KMS-11 (cell line): ENCODE data around the gene NPSR1.

Experiments
- H2AFZ ChIP-seq: fragments of 200-600 bp; sonication (generic); 2 replicates; pipeline ENCODE4 v1.6.1; 2016; ENCODE audit warnings: antibody characterized with exemption, mixed run types, low read depth
- H3K27ac ChIP-seq: fragments of 200-600 bp; sonication (generic); 2 replicates; pipeline ENCODE4 v1.6.1; 2016; ENCODE audit warnings: mild to moderate bottlenecking, mixed run types
- H3K27me3 ChIP-seq: fragments of 200-600 bp; sonication (generic); 2 replicates; pipeline ENCODE4 v1.6.1; 2017; ENCODE audit warnings: mild to moderate bottlenecking, low read depth, mixed run types, moderate library complexity; ENCODE audit not compliant: insufficient read depth
- H3K36me3 ChIP-seq: fragments of 200-600 bp; sonication (generic); 2 replicates; pipeline ENCODE4 v1.6.1; 2017; ENCODE audit warnings: mild to moderate bottlenecking, mixed run types; ENCODE audit not compliant: insufficient read depth
- H3K4me1 ChIP-seq: fragments of 200-600 bp; sonication (generic); 2 replicates; pipeline ENCODE4 v1.6.1; 2016; ENCODE audit warnings: mild to moderate bottlenecking, low read depth, mixed run types; ENCODE audit not compliant: poor library complexity, severe bottlenecking
- H3K4me2 ChIP-seq: fragments of 200-600 bp; sonication (generic); 2 replicates; pipeline ENCODE4 v1.7.0; 2016; ENCODE audit warnings: mild to moderate bottlenecking, mixed run types
- H3K4me3 ChIP-seq: fragments of 200-600 bp; sonication (generic); IDR thresholded peaks from 2 replicates; pipeline ENCODE4 v1.6.1; 2017; ENCODE audit warnings: low read depth, low read length, mixed read lengths; ENCODE audit not compliant: insufficient read depth
- H3K79me2 ChIP-seq: fragments of 200-600 bp; sonication (generic); 2 replicates; pipeline ENCODE4 v1.6.1; 2016; ENCODE audit warnings: low read depth, mixed run types; ENCODE audit not compliant: insufficient read depth
- H3K9ac ChIP-seq: fragments of 200-600 bp; sonication (generic); 2 replicates; pipeline ENCODE4 v1.6.1; 2016; ENCODE audit warnings: mild to moderate bottlenecking, mixed run types
- H4K20me1 ChIP-seq: fragments of 200-600 bp; sonication (generic); 2 replicates; pipeline ENCODE4 v1.6.1; 2016; ENCODE audit warnings: mild to moderate bottlenecking, mixed run types; ENCODE audit not compliant: insufficient read depth
- CTCF ChIP-seq: fragments of 200-600 bp; sonication (generic); conservative IDR thresholded peaks from 2 replicates; pipeline ENCODE4 v1.6.1; 2017; ENCODE audit warnings: low read depth, mild to moderate bottlenecking, antibody characterized with exemption, low read length, moderate library complexity, mixed read lengths

Gene NPSR1

GRCh38 chr7:34831436-34831835, 173.4 kb downstream of the NPSR1 start:
- H3K36me3 ChIP-seq: no peaks in the 10 kb centered on the region
- H3K4me1 ChIP-seq: no peaks in the 10 kb centered on the region
- no peak overlapping the region for H3K4me2 ChIP-seq
- H2AFZ ChIP-seq: no peak overlapping the region
- no peaks in the 10 kb centered on the region for H4K20me1 ChIP-seq
- no peaks in the 10 kb centered on the region for H3K27me3 ChIP-seq
- H3K4me3 ChIP-seq: no peak overlapping the region
- no peaks in the 10 kb centered on the region for H3K79me2 ChIP-seq
- H3K27ac ChIP-seq: no peak overlapping the region
- H3K9ac ChIP-seq: no peak overlapping the region
- TF ChIP-seq CTCF: no peak

- Histone ChIP-seq H3K27ac (no peak overlapping the region), H3K27me3 (no peaks in the 10 kb centered on the region), H3K4me2 (no peak overlapping the region), H3K4me3 (no peak overlapping the region), H2AFZ (no peak overlapping the region), H3K9ac (no peak overlapping the region), H3K36me3 (no peaks in the 10 kb centered on the region), H4K20me1 (no peaks in the 10 kb centered on the region), H3K4me1 (no peaks in the 10 kb centered on the region), H3K79me2 (no peaks in the 10 kb centered on the region)
- no peak for TF ChIP-seq CTCF
These were observed 174.0 kb downstream of the NPSR1 start for GRCh38 chr7:34832020-34832419.

GRCh38 chr7:34835901-34836600, 178.0 kb downstream of the NPSR1 start:
- Histone ChIP-seq H3K27ac (no peak overlapping the region), H3K4me1 (no peaks in the 10 kb centered on the region)
- TF ChIP-seq CTCF: no peak

GRCh38 chr7:34837316-34837715, 179.3 kb downstream of the NPSR1 start:
- Histone ChIP-seq H3K4me2 (no peak overlapping the region), H3K27me3 (no peaks in the 10 kb centered on the region), H3K9ac (no peak overlapping the region), H3K36me3 (no peaks in the 10 kb centered on the region), H4K20me1 (no peaks in the 10 kb centered on the region), H2AFZ (no peak overlapping the region), H3K4me1 (no peaks in the 10 kb centered on the region), H3K79me2 (no peaks in the 10 kb centered on the region), H3K27ac (no peak overlapping the region), H3K4me3 (no peak overlapping the region)
- TF ChIP-seq CTCF: no peak

More at GRCh38 chr7:34835901-34836600, 178.0 kb downstream of the NPSR1 start:
- Histone ChIP-seq H4K20me1 (no peaks in the 10 kb centered on the region), H2AFZ (no peak overlapping the region), H3K79me2 (no peaks in the 10 kb centered on the region), H3K27me3 (no peaks in the 10 kb centered on the region), H3K36me3 (no peaks in the 10 kb centered on the region), H3K4me3 (no peak overlapping the region), H3K4me2 (no peak overlapping the region), H3K9ac (no peak overlapping the region)
